Esophagus mucosa (tissue), 1 donor: ENCODE results near the gene SAMMSON. TPM values are rescaled to one million over a fixed set of nuclear protein-coding genes. Genes with fewer than 3 reads are reported as not detected.

Experiments
- ATAC-seq: fragments of 200-7000 bp; cut with Tn5 transposase; one replicate; pipeline ENCODE4 v1.9.1; 2020
- total RNA-seq: library from RNA; stranded (reverse); gene quantifications from one replicate; pipeline ENCODE4 v1.2.4, GENCODE V29; 2023
- donor health status: DM: yes; HTN: yes; CAD: no.

The SAMMSON gene
- total RNA-seq, 1 donor from 2014 or later: not detected

GRCh38 chr3:70090322-70090913 is 90.9 kb downstream of the SAMMSON start:
- no peak for ATAC-seq

- no peak for ATAC-seq
Observed at GRCh38 chr3:70094197-70094596, 94.7 kb downstream of the SAMMSON start.

GRCh38 chr3:70095260-70095659 is 95.7 kb downstream of the SAMMSON start:
- no peak for ATAC-seq

GRCh38 chr3:70096376-70097066 is 97.0 kb downstream of the SAMMSON start:
- ATAC-seq: no peak

GRCh38 chr3:70097084-70097483 is 97.6 kb downstream of the SAMMSON start:
- no peak for ATAC-seq

GRCh38 chr3:70108072-70108471 is 108.5 kb downstream of the SAMMSON start:
- no peak for ATAC-seq

- ATAC-seq: no peak
Observed at GRCh38 chr3:70108546-70108945, 109.0 kb downstream of the SAMMSON start.

- ATAC-seq: no peak
Observed at GRCh38 chr3:70110066-70110465, 110.5 kb downstream of the SAMMSON start.

GRCh38 chr3:70111411-70111810 is 111.9 kb downstream of the SAMMSON start:
- no peak for ATAC-seq

- ATAC-seq: no peak
Observed at GRCh38 chr3:70112751-70113150, 113.2 kb downstream of the SAMMSON start.

GRCh38 chr3:70114431-70114830 is 114.9 kb downstream of the SAMMSON start:
- ATAC-seq: no peak

- no peak for ATAC-seq
Observed at GRCh38 chr3:70119879-70120278, 120.3 kb downstream of the SAMMSON start.
